HG02943 (cell line): ENCODE results near the gene ARPC4.
A peak's percentile ranks its signal among the peaks of the same experiment; 100 is the strongest.
"Not testable (repeated sequence)": the region's sequence is repeated elsewhere in the genome, so short reads cannot be mapped to it uniquely, and the experiment has no call there.

Experiments
- ATAC-seq: cut with Tn5 transposase; IDR thresholded peaks from one replicate; pipeline ENCODE4 v1.9.1; 2021; ENCODE audit warnings: mild to moderate bottlenecking, low read depth, moderate library complexity; ENCODE audit not compliant: unreplicated experiment

The ARPC4 gene

DNA sequence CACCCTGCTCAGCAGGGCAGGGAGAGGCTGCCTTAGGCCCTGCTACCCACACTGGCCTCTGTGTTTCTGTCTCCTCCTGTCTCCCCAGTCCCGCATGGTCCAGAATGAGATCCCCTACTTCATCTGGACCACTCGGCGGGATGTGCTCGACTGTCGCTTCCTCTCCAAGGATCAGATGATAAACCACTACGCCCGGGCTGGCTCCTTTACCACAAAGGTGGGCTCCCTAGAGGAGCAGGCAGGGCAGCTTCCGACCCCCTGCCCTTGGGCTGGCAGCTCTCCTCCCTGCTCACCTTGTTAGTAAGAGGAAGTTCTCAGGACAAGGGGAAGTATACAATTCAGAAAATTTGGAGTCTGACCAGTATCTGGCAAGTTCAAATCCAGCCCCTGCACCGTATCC is 23.1 kb downstream of the ARPC4 start:
- ATAC-seq, result no peak

DNA sequence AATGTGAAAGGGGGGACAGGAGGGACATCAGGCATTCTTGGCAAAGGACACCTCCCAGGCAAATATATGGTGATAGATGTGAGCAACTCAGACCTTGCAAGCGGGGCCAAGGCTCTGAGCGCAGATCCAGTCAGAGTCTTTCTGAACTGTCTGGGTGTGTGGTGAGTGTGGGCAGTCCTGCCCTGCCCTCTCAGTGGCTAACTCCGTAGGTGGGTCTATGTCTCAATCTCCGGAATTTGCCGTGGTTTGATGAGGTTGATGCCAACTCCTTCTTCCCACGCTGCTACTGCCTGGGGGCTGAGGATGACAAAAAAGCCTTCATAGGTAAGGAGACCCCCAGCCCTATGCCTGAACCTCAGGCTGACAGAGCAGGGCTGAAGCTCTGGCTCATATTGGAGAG is 24.6 kb downstream of the ARPC4 start:
- no peak for ATAC-seq

DNA sequence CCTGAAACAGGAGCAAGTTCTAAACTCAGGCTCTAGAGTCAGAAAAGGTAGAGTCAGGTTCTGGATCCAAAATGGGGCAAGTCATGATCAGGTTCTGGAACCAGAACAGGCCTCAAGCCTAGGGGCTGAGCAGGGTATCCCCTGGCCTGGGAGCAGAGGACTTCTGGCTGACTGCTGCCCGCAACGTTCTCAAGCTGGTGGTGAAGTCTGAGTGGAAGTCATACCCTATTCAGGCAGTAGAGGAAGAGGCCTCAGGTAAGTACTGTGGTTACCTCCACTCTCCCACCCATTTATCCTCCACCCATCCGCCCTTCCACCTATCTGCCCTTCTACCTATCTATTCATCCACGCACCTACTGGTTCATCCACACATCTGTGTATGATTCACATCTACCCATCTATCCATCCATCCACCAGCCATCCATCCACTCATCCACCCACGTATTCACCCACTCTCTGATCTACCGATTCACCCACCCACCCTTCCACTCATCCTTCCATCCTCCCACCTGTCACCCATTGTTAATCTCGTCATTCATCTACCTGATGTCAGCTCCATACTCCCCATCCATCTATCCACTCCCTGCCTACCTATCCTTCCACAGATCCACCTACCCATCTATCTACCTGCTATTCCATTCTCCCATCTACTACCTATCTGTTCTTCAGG is 25.9 kb downstream of the ARPC4 start:
- ATAC-seq, result no peak

DNA sequence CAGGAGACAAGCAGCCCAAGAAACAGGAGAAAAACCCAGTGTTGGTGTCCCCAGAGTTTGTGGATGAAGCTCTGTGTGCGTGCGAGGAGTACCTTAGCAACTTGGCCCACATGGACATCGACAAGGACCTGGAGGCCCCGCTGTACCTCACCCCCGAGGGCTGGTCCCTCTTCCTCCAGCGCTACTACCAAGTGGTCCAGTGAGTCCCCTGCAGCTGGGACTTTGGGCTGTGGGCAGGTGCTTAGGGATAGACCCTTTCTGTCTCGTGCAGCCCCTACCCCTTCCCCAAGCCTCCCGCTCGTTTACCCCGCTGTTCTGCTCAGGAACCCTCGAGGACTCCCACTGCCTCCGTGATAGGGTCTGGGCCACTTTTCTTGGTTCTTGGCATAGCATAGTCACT is 27.7 kb downstream of the ARPC4 start:
- ATAC-seq, result no peak

DNA sequence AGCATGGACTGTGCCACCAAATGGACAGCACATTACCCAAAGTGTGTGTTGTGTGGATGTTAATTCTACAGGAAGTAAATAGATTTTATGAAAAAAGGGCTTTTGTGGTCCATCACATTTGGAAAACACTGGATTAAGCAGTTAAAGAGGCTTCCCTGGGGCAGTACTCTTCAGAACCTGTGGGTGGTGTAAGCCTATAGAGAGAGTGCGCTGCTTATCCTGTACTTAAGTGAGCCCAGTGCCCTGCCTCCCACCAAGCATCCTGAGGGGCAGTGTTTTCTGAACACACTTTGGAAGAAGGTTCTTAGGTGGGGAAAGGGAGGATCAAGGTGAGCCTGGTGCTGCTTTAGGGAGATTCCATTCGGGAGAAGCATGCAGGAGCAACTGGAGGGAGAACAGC is 28.1 kb downstream of the ARPC4 start:
- no peak for ATAC-seq

DNA sequence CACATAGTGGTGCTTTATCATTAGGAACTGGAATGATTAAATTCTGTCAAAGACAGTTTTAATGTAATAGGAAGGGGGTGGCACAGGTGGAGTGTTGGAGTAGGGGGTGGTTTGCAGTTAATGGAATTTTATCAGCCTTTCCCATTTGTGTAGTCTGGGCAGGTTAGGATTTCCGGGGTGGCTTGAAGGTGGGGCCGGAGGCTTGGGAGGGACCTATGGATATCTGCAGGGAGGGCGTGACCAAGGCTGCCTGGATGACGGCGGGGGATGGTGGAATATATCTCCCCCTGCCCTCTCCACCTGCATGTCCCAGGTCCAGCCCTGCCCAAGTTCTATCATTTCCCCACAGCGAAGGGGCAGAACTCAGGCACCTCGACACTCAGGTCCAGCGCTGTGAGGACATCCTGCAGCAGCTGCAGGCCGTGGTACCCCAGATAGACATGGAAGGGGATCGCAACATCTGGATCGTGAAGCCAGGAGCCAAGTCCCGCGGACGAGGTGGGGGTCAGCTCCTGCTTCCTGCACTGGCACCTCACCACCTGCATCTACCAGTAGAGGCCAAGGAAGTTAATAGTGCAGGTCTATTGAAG is 32.7 kb downstream of the ARPC4 start:
- ATAC-seq, result no peak

DNA sequence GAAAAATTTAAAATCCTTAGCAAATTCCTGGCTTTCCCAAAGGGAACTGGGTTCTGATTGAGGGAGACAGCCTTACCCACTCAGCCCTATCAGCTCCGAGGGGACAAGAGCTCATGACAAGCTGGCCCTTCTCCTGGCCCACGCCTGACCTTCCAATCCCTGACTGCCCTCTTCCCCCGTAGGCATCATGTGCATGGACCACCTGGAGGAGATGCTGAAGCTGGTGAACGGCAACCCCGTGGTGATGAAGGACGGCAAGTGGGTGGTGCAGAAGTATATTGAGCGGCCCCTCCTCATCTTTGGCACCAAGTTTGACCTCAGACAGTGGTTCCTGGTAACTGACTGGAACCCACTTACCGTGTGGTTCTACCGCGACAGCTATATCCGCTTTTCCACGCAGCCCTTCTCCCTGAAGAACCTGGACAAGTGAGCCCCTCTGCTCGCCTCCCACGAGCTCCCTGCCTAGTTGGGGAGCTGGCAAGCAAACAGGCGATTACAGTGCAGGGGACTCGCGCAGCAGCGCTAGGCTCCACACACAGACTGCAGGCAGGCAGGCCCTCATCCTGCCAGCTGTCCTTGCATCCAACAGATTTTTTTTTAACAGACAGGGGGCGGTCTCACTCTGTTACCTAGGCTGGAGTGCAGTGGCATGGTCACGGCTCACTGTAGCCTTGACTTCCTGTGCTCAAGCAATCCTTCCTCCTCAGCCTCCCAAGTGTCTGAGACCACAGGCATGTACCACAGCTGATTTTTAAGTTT is 34.1 kb downstream of the ARPC4 start:
- no peak for ATAC-seq

DNA sequence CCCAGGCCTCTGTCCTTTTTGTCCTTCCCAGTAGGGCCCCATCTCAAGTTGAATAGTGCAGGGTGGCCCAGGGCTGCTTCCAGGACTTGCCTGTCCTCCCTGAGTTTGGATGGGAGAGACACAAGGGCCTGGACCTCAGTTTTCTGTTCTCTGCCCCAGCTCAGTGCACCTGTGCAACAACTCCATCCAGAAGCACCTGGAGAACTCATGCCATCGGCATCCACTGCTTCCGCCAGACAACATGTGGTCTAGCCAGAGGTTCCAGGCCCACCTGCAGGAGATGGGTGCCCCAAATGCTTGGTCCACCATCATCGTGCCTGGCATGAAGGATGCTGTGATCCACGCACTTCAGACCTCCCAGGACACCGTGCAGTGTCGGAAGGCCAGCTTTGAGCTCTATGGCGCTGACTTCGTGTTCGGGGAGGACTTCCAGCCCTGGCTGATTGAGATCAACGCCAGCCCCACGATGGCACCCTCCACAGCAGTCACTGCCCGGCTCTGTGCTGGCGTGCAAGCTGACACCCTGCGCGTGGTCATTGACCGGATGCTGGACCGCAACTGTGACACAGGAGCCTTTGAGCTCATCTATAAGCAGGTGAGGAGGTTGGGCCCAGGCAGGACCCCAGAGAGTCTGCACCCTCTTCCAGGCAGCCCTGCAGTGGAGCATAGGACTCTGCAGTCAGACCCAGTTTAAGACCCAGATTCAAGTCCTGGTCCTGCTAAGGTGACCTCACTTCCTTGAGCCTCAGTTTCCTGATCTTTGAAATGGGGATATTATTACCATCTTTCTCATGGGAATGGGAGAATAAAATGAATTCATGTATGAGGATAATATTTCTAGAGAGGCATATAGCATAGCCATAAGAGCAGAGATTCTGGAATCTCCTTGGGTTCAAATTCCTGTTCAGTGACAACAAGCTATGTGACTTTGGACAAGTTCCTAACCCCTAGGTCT is 36.2 kb downstream of the ARPC4 start:
- no peak for ATAC-seq

DNA sequence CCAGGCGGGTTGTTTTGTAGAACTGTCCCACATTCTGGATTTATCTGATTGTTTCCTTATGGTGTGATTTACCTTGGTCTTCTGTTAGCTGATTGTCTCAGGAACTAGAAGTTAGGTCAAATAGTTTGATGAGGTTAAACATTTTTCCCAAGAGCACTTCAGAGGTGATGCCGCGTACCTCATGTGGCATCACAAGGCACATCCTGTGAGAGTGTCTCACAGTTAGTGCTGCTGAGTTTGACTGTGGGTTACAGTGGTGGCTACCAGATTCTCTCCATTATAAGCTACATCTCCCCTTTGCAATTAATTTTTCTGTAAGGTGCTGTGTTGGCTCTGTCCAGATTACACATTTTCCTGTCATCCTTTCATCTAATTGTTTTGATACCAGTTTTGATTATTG is 38.4 kb downstream of the ARPC4 start:
- ATAC-seq, result no peak

DNA sequence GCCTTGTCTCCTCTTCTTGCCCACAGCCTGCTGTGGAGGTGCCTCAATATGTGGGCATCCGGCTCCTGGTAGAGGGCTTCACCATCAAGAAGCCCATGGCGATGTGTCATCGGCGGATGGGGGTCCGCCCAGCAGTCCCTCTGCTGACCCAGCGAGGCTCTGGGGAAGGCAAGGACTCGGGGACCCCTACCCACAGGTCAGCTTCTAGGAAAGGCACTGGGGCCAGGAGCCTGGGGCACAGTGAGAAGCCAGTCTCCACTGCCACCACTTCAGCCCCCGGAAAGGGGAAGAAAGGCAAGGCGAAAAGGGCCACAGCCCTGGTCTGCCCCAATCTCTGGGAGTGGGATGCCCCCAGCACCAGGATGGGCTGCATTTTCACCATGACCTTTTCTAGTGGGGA is 40.2 kb downstream of the ARPC4 start:
- no peak for ATAC-seq

DNA sequence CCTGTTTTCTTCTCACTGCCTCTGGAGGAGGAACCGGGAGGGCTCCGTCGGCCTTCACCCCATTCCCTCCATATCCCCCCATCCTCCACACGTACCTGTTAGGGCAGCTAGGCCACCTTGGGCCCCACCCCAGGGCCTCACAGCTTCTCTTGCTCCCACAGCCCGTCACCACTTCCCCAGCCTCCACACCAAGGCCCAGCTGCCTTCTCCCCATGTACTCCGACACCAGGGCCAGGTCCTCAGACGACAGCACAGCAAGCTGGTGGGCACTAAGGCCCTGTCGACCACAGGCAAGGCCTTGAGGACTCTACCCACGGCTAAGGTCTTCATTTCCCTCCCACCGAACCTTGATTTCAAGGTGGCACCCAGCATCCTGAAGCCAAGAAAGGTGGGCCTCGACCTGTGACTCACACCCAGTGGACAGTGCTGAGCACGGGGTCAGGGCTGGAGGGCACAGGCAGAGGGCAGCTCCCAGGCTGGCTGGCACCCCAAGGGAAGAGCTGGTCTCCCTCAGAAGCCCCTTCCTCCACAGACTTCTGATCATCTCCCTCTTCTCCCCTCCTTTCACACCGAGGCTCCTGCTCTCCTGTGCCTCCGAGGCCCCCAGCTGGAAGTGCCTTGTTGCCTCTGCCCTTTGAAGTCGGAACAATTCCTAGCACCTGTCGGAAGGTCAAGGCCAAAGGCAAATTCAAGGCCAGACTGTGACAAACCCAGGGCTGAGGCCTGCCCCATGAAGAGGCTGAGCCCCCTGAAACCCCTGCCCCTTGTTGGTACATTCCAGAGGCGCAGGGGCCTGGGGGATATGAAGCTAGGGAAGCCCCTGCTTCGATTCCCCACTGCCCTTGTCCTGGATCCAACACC is 41.9 kb downstream of the ARPC4 start:
- no peak for ATAC-seq

DNA sequence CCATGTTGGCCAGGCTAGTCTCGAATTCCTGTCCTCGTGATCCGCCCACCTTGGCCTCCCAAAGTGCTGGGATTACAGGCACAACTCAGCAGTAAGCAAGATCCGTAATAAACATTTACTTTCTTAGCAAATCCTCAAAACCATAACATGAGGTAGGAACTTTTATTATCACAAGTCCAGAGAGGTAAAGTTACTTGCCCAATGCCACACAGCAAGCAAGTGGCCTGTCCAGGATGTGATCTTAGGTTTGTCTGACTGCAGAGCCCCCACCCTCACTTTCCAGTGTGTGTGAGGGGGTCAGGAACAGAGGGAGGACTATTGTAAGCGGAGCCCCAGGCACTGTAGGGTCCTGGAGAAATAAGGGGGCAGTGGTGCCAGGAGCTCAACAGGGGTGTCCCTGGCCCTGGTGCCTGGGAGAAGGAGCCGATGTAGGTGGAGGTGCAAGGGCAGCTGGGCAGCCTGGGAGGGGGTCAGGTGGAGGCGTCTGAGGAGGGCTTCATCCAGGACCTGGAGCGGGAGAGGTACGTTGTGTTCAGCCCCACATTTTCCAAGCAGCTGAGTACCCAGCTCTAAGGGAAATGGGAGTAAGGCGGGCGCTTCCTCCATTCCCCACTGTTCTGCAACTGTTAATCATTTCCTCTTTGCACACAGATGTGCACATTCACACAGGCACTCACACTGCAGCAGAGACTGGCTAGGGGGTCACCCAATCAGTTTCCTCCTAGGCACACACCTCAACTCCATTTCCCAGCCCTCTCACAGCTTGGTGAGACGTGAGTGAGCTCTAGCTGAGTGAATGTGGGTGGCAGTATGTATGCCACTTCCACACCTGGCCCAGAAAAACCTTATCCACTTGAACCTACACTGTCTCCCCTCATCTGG is 45.1 kb downstream of the ARPC4 start:
- ATAC-seq, result no peak

DNA sequence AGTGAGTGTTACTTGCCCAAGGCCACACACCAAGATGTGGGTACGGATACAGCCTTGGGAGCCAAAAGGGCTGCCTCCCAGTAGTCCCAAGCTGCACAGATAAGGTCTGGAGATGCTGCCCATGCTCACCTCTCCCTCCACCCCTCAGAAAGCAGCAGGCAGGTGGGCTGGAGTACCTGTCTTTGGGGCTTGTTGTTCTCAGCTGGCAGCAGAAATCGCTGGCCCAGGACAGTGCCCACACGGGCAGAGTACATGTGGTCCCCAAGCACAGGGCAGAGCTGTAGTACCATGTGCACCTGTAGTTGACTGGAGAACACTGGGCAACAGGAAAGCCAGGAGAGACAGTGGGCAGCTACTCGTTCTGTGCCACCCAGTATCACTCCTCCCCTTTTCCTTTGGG is 46.0 kb downstream of the ARPC4 start:
- no peak for ATAC-seq

DNA sequence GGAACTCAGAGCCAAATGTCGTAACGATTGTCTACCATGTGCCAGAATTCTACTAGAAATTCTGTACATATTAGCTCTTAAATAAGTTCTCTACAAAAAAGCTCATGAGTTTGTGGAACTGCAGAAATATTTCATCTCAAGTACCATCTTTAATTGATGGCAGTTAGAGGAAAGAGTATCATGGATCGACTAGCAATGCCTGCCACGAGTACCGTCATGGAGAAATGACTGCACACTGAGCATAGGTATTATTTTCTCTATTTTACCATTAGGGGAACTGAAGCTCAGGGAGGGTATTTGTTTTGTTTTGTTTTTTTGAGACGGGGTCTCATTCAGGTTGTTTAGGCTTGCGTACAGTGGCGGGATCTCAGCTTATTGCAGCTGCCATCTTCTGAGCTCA is 48.1 kb downstream of the ARPC4 start:
- no peak for ATAC-seq

DNA sequence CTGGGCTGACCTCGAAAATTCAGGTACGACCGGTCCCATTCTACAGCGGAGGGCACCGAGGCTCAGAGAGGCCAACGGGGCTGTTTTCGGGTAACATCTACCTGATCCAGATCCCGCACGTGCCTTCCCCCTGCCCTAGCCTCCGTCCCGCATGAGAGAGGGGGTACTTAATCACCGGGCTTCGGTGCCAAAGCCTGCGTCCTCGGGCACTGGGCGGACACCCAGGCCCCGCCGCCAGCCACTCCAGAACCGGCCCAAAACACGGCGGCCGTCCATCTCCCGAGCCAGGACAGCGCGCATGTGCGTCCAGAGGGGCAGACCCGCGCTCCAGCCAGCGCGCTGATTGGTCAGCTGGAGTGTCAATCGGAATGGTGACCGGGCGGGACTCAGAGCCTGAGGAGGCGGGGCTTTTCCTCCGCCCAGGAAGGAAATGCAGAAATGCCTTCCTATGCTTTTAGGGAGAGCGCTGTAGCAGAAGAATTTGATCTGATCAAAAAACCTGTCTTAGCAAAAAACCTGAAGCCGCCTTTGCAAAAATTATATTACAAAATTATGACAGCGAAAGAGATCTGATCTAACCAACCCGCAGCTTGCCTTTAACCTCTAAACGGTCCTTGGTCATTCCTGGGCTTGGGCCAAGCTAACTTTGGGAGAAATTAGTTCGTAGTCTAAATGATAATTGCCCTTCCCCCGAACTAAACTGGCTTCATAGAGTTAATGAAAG is 51.0 kb downstream of the ARPC4 start, which contains the start of gene RPUSD3:
RPUSD3 (minus strand) TSS at position 294 of the 724 bp plus-strand sequence; CDS start at position 276, 18 bp downstream.
- peak; percentile 92 for ATAC-seq

DNA sequence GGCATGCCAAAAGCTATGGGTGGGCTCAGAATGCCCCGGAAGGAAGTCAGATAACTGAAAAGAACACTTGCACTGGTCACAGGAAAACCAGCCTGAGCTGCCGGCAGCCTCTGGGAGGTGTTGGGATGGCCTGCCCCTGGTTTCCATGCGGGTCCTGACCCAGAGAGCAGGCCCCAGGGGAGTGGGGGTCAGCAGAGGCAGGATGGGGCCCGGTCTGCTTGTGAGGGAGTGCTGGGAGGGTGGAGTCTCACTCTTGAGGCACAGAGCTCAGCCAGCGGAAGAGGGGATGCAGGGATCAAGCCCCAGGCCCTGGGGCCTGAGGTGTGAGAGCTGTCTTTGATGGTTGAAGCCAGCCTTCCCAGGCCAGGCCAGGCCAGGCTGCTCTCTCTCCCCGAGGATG is 53.3 kb downstream of the ARPC4 start:
- no peak for ATAC-seq

DNA sequence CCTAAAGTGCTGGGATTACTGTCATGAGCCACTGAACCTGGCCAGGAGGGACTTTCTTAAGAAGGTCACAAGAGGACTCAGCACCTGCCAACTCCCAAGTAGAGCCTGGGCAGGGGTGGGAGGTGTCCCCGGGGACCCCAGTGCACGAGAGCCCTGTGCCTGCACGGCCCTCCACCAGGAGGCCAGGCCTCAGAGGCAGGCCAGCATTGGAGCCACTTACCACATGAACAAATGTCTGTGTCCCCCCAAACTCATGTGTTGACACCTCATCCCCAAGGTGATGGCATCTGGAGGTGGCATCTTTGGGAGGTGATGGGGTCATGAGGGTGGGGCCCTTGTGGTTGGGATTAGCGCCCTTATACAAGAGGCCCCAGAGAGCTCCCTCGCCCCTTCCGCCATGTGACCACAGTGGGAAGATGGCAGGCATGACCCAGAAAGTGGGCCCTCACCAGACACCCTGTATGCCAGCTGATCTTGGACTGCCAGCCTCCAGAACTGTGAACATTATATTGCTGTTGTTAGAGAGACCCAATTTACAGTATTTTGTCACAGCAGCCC is 54.1 kb downstream of the ARPC4 start:
- no peak for ATAC-seq

DNA sequence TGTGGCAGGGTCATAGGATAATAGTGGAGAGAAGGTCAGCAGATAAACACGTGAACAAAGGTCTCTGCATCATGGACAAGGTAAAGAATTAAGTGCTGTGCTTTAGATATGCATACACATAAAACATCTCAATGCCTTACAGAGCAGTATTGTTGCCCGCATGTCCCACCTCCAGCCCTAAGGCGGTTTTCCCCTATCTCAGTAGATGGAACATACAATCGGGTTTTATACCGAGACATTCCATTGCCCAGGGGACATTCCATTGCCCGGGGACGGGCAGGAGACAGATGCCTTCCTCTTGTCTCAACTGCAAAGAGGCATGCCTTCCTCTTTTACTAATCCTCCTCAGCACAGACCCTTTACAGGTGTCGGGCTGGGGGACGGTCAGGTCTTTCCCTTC is 55.0 kb downstream of the ARPC4 start:
- ATAC-seq, result not testable (repeated sequence)
